Choroid plexus epithelial cell (primary cell): ENCODE results near the gene TMPRSS2.

Source experiments
- DNase-seq: peaks from one replicate; pipeline ENCODE4 v3.0.0-alpha.2; 2010; ENCODE audit warnings: low read depth
- H3K4me3 ChIP-seq: 2 replicates; pipeline ENCODE4 v1.5.1; 2011; ENCODE audit warnings: low read depth, mild to moderate bottlenecking, control low read depth, low read length, moderate library complexity
- CTCF ChIP-seq: conservative IDR thresholded peaks from 2 replicates; pipeline ENCODE4 v1.5.1; 2011; ENCODE audit warnings: low read depth, mild to moderate bottlenecking, control low read depth, inconsistent platforms, low read length, moderate library complexity

Gene TMPRSS2

DNA sequence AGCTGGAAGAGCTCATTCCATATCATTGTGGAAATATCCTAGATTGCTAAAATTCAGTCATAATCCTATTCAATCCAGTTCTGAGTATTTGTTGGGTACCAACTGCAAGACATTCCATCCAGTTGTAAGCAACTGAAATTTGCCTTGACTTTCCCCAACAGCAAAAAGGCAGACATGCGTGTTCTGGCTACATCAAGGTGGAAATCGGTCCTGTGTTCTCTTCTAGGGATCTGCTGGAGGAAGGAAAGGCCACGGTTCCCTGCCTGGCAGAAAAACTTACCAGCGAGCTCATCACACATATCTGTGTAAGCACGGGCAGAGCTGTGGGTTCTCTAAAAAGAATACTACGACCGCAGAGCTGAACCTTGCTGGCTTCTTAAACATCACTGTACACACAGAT is 64.4 kb downstream of the TMPRSS2 start:
- TF ChIP-seq CTCF, result no peak
- no peak for DNase-seq
- H3K4me3 ChIP-seq, result no peak overlapping the region

GRCh38 chr21:41442481-41443186 is 65.3 kb downstream of the TMPRSS2 start:
- DNase-seq, result no peak
- H3K4me3 ChIP-seq, result no peak overlapping the region
- TF ChIP-seq CTCF, result no peak

DNA sequence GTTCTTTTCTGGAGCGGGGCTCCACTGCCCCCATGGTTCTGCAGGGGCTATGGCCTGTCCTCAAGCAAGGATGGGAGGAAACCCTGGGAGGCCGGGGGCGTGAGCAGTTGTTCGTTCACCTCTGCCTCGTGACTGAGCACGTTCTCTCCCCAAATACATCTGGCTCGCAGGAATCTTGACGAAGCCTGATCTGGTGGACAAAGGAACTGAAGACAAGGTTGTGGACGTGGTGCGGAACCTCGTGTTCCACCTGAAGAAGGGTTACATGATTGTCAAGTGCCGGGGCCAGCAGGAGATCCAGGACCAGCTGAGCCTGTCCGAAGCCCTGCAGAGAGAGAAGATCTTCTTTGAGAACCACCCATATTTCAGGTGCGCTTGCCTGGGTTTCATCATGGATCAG is 66.4 kb downstream of the TMPRSS2 start:
- H3K4me3 ChIP-seq, result no peak overlapping the region
- no peak for DNase-seq
- TF ChIP-seq CTCF, result no peak

DNA sequence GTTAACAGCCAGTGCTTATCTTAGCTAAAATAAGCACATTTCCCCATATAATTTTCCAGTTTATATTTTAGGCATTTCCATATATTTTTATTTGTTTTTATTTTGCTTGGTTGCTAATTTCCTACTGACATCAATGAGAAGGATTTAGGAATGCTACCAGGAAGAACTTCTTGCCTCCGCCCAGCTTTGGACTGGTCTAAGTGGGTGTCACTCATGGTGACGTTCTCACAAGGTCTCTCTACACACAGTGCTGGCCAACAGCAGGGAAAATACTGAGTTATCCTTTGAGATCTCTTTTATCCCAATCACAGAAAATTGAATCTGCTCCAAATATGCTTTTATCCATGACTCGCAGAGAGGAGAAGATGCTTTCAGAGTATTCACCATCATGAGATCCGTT is 68.7 kb downstream of the TMPRSS2 start:
- H3K4me3 ChIP-seq, result no peak overlapping the region
- TF ChIP-seq CTCF, result no peak
- DNase-seq, result no peak

GRCh38 chr21:41438425-41439113 is 69.4 kb downstream of the TMPRSS2 start:
- TF ChIP-seq CTCF, result no peak
- DNase-seq, result no peak
- no peak overlapping the region for H3K4me3 ChIP-seq

GRCh38 chr21:41437729-41438128 is 70.2 kb downstream of the TMPRSS2 start:
- no peak for DNase-seq
- no peak for TF ChIP-seq CTCF
- H3K4me3 ChIP-seq, result no peak overlapping the region

DNA sequence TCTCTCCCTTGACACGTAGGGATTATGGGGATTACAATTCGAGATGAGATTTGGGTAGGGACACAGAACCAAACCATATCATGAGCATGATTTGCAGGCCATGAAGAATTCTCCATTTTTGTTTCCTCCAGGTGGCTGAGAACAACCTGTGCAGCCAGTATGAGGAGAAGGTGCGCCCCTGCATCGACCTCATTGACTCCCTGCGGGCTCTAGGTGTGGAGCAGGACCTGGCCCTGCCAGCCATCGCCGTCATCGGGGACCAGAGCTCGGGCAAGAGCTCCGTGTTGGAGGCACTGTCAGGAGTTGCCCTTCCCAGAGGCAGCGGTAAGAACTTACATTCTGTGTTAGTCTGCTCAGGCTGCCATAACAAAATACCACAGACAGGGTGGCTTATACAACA is 72.3 kb downstream of the TMPRSS2 start:
- DNase-seq, result no peak
- TF ChIP-seq CTCF, result no peak
- no peak overlapping the region for H3K4me3 ChIP-seq
